Stomach (tissue), 4 donors: ENCODE results near the gene WFIKKN1.

Source experiments
- EP300 ChIP-seq: sonication (generic); formaldehyde crosslinking; IDR thresholded peaks from one replicate; pipeline ENCODE4 v1.6.1; 2017; ENCODE audit warnings: antibody characterized with exemption
- POLR2A ChIP-seq, 4 donors: fragments of 450-650 bp; IDR thresholded peaks; one replicate each; pipeline ENCODE4 v1.6.1; 2016; ENCODE audit warnings: antibody characterized with exemption in 4 of 4, control low read depth in 2 of 4, mild to moderate bottlenecking in 1 of 4, moderate library complexity in 1 of 4
- POLR2AphosphoS5 ChIP-seq, 3 donors: sonication (generic); formaldehyde crosslinking; IDR thresholded peaks; one replicate each; pipeline ENCODE4 v1.6.1; 2016; ENCODE audit warnings: antibody characterized with exemption in 3 of 3
- TF ChIP-seq, protein P1 (sequence below), 7 experiments: fragments of 450-650 bp in 4 of 7; fragments of 200-600 bp in 3 of 7; sonication (generic) in 3 of 7; IDR thresholded peaks; one replicate each; pipeline ENCODE4 v1.5.1; 2016 to 2019; ENCODE audit warnings: antibody characterized with exemption in 7 of 7, control low read depth in 2 of 7, mild to moderate bottlenecking in 1 of 7

DNA sequence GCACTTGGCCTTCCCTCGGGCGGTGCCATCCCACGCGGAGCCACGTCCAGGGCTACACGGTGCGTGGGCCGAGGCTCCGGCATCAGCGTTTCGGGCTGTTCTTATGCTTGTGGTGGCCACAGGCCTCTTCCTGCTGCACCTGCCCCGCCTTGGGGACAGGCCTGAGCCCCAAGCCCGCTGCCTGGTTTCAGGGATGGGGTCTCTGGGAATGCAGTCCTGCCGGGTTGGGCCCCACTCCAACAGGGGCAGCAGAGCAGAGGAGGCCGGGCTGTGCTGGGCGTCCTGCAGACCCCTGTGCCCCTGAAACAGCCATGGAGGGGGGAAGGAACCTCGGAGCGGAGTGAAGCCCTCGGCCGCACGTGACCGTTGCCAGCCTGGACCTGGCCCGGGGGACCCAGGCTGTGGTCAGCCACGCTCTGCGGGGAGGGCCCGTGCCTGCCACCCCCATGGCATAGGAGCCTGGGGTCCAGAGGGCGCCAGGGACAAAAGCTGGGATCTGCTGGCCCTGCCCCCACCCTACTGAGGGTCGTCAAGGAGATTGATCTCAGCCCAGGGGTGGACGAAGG lies 453 bp upstream of the WFIKKN1 start:
- TF ChIP-seq, protein P1, sequence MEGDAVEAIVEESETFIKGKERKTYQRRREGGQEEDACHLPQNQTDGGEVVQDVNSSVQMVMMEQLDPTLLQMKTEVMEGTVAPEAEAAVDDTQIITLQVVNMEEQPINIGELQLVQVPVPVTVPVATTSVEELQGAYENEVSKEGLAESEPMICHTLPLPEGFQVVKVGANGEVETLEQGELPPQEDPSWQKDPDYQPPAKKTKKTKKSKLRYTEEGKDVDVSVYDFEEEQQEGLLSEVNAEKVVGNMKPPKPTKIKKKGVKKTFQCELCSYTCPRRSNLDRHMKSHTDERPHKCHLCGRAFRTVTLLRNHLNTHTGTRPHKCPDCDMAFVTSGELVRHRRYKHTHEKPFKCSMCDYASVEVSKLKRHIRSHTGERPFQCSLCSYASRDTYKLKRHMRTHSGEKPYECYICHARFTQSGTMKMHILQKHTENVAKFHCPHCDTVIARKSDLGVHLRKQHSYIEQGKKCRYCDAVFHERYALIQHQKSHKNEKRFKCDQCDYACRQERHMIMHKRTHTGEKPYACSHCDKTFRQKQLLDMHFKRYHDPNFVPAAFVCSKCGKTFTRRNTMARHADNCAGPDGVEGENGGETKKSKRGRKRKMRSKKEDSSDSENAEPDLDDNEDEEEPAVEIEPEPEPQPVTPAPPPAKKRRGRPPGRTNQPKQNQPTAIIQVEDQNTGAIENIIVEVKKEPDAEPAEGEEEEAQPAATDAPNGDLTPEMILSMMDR (IDR thresholded peaks at IDR 0.05): no peak
- TF ChIP-seq POLR2AphosphoS5 (IDR thresholded peaks at IDR 0.05): no peak
- no peak for TF ChIP-seq EP300
- no peak for TF ChIP-seq POLR2A (IDR thresholded peaks at IDR 0.05)
